Activated CD8-positive, alpha-beta memory T cell treated with anti-CD3 and anti-CD28 coated beads, Interleukin-2, amount 10 ng/mL, durations not matched to agents 7 days and 5 days (primary cell): ENCODE results near the gene SMG6. TPM values are rescaled to one million over a fixed set of nuclear protein-coding genes. Genes with fewer than 3 reads are reported as not detected.

Experiments
- ATAC-seq: fragments of 150-1000 bp; cut with Tn5 transposase; one replicate; pipeline ENCODE4 v1.10.0; 2021; ENCODE audit warnings: moderate library complexity
- CTCF ChIA-PET: fragments of 350-600 bp; sonication (Branson Sonifier 250); formaldehyde crosslinking; loops from one replicate; lab custom pipeline; 2021; ENCODE audit warnings: antibody characterized with exemption; lab: Charles Lee
- DNase-seq: peaks from one replicate; pipeline ENCODE4 v3.0.0-alpha.2; 2020
- H3K27ac Mint-ChIP-seq: one replicate; pipeline ENCODE4 v1.8.0; 2021; ENCODE audit warnings: mild to moderate bottlenecking, mixed read lengths
- H3K27me3 Mint-ChIP-seq: one replicate; pipeline ENCODE4 v1.8.0; 2021; ENCODE audit warnings: mixed read lengths
- H3K36me3 Mint-ChIP-seq: one replicate; pipeline ENCODE4 v1.8.0; 2021; ENCODE audit warnings: mild to moderate bottlenecking, mixed read lengths
- H3K4me1 Mint-ChIP-seq: one replicate; pipeline ENCODE4 v1.8.0; 2021; ENCODE audit warnings: mixed read lengths
- H3K4me3 Mint-ChIP-seq: one replicate; pipeline ENCODE4 v1.8.0; 2021; ENCODE audit warnings: mild to moderate bottlenecking, moderate library complexity, mixed read lengths
- H3K9me3 Mint-ChIP-seq: one replicate; pipeline ENCODE4 v1.8.0; 2022; ENCODE audit warnings: low read depth, mixed read lengths
- total RNA-seq, 2 experiments: library from RNA; stranded (reverse); gene quantifications; one replicate each; pipeline ENCODE4 v1.2.3, GENCODE V29; 2021

Gene SMG6
- total RNA-seq, result 10 to 100 TPM; 46.7 to 60.9 TPM

DNA sequence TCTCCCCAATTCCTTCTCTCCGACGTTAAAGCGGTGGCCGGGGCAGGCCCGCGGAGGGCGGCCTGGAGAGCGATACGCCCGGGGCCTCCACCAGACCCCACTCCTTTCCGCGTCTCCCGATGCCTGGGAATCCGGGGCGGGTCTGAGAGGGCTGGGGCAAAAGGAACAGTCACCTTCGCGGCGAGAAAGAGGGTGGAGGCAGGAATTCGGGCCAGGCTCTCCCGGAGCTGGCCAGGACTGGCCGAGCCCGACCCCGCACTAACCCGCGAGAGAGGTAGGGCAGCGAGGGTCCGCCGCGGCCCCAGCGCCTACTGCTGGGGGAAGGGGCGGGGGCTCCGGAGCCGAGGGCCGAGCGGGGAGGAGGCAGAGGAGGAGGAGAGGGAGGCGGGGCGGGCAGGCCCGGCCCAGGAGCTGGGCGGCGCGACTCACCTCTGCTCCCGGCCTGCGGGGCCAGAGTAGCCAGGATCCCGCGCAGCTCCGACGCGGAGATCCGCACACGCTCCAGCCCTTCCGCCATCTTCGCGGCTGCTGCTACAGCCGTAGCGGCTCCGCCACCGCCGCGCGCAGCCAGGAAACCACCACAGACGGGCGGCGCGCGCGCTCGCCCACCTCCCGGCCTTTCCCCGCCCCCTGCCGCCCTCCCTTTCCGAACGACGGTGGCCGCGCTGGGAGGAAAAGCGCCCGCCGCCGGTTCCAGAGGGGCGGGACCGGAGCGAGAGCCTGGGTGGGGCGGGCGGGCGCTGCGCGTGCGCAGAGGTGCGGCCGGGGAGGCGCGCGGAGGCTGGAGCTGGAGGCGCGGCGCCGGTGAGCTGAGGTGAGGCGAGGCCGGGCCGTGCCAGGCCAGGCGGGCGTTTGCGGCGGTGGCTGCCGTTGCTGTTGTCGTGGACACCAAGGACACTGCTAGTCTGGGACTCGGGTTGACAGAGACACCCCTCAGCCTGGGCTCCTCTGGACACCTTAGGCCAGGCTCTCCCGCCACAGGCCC is at the start of gene SMG6, which contains the start of gene SRR:
SMG6 (minus strand) TSS at position 582 of the 985 bp plus-strand sequence; CDS start at position 517, 65 bp downstream.
SRR (plus strand) TSS at position 747 of the 985 bp plus-strand sequence. CDS start 11,611 bp downstream, outside the sequence.
- ATAC-seq (peak; percentile 90), DNase-seq (peak; percentile 96)
- peaks cover 42% of the 10 kb centered on the region for H3K4me1 Mint-ChIP-seq
- no peaks in the 10 kb centered on the region for H3K9me3 Mint-ChIP-seq
- H3K27me3 Mint-ChIP-seq, result no peaks in the 10 kb centered on the region
- peak within 1 kb of the TSS; percentile 89 for H3K4me3 Mint-ChIP-seq
- H3K36me3 Mint-ChIP-seq, result peaks cover 37% of the 10 kb centered on the region
- CTCF ChIA-PET, result interaction anchor here (0.6 to 2.1 kb wide), 13 partner anchors 22 to 250 kb away, joined by 3 to 8 read pairs (median 4); partner anchors contain the start of genes HIC1, SGSM2 and TSR1
- H3K27ac Mint-ChIP-seq, result peak within 1 kb of the TSS; percentile 75

DNA sequence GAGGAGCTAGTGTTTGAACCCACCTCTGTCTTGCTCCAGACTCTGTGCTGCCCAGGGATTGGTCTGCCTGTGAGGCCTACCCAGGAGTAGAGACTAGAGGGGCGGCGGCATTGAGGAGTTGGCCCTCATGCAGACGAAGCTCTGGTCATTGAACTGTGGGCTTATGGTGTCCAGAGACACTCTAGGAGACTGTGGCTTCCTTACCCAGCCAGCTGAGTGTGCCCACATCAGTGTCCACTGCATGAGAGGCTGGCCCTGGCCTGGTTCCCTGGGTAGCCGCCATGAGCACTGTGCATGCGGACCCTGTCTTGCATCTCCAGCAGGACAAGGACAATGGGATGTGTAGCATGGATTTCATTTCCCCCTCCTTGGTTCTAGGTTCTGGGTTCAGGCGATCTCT is 47.7 kb upstream of the SMG6 start:
- peaks cover 2% of the 10 kb centered on the region for H3K36me3 Mint-ChIP-seq
- no peak for DNase-seq
- peaks cover 15% of the 10 kb centered on the region for H3K4me1 Mint-ChIP-seq
- no peak overlapping the region for H3K27ac Mint-ChIP-seq
- H3K4me3 Mint-ChIP-seq, result no peak overlapping the region
- no peak for ATAC-seq
- CTCF ChIA-PET, result interaction anchor here (4.8 kb wide), 1 partner anchor 13 kb away, joined by 64 read pairs; the partner anchor contains the start of genes SGSM2 and TSR1
- no peaks in the 10 kb centered on the region for H3K9me3 Mint-ChIP-seq
- H3K27me3 Mint-ChIP-seq, result no peaks in the 10 kb centered on the region

DNA sequence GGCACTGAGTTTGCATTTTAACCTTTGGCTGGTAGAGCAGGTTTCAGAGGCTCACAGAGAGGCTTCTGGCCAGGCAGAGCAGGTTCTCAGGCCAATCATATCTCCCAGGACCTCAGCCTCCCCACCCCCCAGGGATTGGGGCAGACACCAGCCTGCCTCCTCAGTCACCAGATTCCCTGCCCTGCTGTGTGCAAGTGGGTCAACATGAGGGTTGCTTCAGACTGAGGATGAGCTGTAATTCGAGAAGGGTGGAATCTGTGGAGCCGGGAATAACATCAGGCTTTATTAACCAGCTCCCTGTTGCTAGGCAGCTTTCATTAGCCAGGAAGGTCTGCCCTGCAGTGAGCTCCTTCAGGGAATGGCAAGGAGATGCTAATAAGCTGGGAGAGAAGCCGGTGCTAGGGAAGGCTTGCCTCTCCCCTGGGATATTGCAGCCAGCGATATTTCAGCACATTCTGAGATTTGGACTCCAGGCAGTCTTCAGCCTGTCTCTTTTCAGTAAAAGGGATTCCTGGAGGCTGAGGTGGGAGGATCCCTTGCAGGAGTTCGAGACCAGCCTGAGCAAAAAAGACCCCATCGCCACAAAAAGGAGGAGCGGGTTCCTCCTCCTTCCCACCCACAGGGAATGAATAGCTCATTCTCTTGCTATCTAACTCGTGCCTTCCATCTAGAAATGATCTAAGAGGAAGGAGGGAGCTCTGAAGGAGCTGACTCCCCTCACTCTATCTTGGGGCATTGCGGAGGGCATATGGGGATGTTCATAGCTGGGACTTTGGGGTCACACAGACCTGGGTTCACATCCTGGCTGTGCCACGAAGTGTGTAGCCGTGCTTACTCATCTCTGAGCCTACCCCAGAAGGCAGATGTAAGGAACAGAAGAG is 44.5 kb upstream of the SMG6 start:
- no peak overlapping the region for H3K27ac Mint-ChIP-seq
- DNase-seq (no peak), ATAC-seq (no peak)
- H3K36me3 Mint-ChIP-seq, result peaks cover 5% of the 10 kb centered on the region
- H3K27me3 Mint-ChIP-seq, result no peaks in the 10 kb centered on the region
- no peak overlapping the region for H3K4me3 Mint-ChIP-seq
- H3K4me1 Mint-ChIP-seq, result peaks cover 8% of the 10 kb centered on the region
- H3K9me3 Mint-ChIP-seq, result no peaks in the 10 kb centered on the region
- CTCF ChIA-PET, result interaction anchor here (0.8 to 2.2 kb wide), 3 partner anchors 8 to 68 kb away, joined by 3 to 6 read pairs (median 4); no protein-coding TSS in a partner anchor

DNA sequence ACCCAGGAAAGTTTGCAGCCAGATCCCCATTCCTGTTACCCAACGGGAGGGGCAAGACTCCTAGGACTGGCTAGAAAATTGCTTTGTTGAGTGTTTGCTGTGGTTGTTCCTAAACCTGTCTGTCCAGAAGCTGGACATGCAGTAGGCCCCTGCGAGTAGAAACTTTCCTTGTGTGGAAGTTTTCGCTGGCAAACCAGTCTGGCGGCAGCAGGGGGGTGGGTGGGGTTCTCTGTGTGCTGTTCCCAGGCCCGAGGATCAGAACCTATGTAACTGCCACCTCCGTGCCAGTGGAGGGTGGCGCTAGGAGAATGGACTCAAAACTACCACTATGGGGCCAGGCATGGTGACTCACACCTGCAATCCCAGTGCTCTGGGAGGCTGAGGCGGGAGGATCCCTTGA is 42.9 kb upstream of the SMG6 start:
- DNase-seq (no peak), ATAC-seq (no peak)
- no peaks in the 10 kb centered on the region for H3K9me3 Mint-ChIP-seq
- no peak overlapping the region for H3K27ac Mint-ChIP-seq
- no peak overlapping the region for H3K4me3 Mint-ChIP-seq
- peaks cover 11% of the 10 kb centered on the region for H3K4me1 Mint-ChIP-seq
- peaks cover 8% of the 10 kb centered on the region for H3K36me3 Mint-ChIP-seq
- CTCF ChIA-PET, result interaction anchor here (2.2 kb wide), 1 partner anchor 10 kb away, joined by 12 read pairs; the partner anchor contains the start of genes SGSM2 and TSR1
- H3K27me3 Mint-ChIP-seq, result no peaks in the 10 kb centered on the region

DNA sequence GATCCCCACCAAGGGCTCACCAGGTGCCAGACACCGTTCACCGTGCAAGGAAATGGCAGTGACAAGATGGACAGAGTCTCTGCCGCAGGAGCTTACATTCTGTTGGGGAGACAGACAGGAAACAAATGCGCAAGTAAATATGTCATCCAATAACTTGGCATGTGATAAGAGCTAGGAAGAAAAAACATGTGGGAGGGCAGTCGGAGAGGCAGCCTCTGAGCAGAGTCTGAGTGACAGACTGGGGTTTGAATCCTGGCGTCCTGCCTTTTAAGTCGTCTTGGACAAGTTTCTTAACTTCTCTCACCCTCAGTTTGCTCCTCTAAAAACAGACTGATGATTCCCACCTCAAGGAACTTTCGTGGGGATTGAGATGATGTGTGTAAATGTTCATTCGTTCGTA is 40.9 kb upstream of the SMG6 start:
- Mint-ChIP-seq H3K4me1 (peaks cover 14% of the 10 kb centered on the region), H3K27me3 (no peaks in the 10 kb centered on the region), H3K36me3 (peaks cover 8% of the 10 kb centered on the region), H3K4me3 (no peak overlapping the region), H3K27ac (no peak overlapping the region), H3K9me3 (no peaks in the 10 kb centered on the region)
- DNase-seq (no peak), ATAC-seq (no peak)
- CTCF ChIA-PET, result no interaction called here

DNA sequence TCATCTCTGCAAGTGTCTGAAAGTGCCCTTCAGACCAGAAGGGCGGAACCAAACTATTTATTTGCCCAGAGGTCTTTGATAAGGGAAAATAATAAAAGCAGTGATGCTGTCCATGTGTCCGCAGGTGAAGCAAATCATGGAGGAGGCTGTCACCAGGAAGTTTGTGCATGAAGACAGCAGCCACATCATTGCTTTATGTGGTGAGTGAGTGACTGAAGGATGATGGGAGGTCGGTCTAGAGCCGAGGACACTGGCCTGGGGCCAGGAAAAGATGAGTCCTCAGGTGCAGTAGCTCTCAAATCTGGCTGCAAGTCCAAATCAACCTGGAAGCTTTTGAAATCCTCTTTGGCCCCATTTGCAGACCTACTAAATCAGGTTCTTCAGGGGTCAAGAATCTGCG is 39.8 kb upstream of the SMG6 start:
- Mint-ChIP-seq H3K36me3 (peaks cover 6% of the 10 kb centered on the region), H3K4me3 (no peak overlapping the region), H3K27ac (no peak overlapping the region), H3K4me1 (peaks cover 15% of the 10 kb centered on the region), H3K9me3 (no peaks in the 10 kb centered on the region), H3K27me3 (no peaks in the 10 kb centered on the region)
- peak; percentile 58 for DNase-seq
- ATAC-seq, result peak; percentile 42
- CTCF ChIA-PET, result no interaction called here

DNA sequence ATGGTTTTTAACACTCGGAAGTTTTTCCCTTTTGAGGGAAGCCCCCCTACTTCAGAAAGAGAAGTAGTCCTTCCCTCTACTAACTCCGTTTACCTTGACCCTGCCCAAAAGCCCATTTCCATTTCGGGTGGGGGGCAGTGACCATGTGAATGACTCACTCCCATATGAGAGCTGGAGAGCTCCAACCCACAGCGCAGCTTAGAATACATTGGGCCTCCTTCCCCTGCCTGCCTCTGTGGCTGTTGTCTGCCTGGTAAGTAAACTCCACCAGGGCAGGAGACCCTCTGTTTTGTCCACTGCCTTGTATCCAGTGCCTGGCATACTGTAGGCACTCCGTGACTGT is 34.7 kb upstream of the SMG6 start:
- Mint-ChIP-seq H3K36me3 (peaks cover 10% of the 10 kb centered on the region), H3K27ac (peak overlapping the region; percentile 71), H3K4me3 (peak overlapping the region; percentile 100), H3K27me3 (no peaks in the 10 kb centered on the region), H3K4me1 (peaks cover 28% of the 10 kb centered on the region), H3K9me3 (no peaks in the 10 kb centered on the region)
- CTCF ChIA-PET, result interaction anchor here (1.1 to 7.3 kb wide), 5 partner anchors 14 to 283 kb away, joined by 4 to 64 read pairs (median 6); partner anchors contain the start of gene HIC1
- DNase-seq (no peak), ATAC-seq (no peak)

DNA sequence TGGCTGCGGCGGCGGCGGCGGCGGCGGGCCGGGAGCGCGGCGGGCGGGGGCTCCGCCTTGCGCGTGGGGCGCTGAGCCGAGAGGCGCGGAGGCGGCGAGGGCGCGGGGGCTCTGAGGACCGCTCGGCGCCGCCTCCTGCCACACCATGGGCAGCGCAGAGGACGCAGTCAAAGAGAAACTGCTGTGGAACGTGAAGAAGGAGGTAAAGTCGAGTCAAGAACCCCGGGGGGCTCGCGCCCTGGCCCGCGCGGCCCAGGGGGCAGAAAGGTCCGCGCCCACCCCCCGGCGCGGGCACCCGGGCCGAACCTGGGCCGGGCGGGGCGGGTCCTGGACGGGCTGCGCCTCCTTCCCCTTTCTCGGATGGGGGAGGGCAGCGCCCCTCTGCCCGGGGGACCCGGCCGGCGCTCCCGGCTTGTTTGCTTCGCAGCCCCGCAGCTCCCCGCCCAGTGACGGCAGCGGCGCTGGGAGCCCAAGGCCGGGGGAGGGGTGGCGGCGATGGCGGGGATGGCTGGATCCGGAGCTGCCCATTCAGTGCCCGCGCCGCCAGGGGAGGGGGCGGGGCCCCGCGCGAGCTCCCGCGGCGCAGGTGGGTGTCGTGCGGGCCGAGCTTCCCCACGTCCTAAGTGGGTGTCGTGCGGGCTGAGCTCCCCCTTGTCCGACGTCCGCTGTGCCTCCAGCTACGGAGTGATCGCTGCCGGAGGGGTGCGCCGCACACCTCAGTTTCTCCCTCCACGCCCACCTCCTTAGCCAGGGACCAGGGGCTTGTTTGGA is 34.1 kb upstream of the SMG6 start:
- CTCF ChIA-PET, result interaction anchor here (1.1 to 7.3 kb wide), 7 partner anchors 8 to 283 kb away, joined by 3 to 64 read pairs (median 6); partner anchors contain the start of gene HIC1
- ATAC-seq (peak; percentile 46), DNase-seq (peak; percentile 69)
- Mint-ChIP-seq H3K4me1 (peaks cover 24% of the 10 kb centered on the region), H3K27me3 (no peaks in the 10 kb centered on the region), H3K36me3 (peaks cover 10% of the 10 kb centered on the region), H3K4me3 (peak overlapping the region; percentile 100), H3K9me3 (no peaks in the 10 kb centered on the region), H3K27ac (peak overlapping the region; percentile 71)

DNA sequence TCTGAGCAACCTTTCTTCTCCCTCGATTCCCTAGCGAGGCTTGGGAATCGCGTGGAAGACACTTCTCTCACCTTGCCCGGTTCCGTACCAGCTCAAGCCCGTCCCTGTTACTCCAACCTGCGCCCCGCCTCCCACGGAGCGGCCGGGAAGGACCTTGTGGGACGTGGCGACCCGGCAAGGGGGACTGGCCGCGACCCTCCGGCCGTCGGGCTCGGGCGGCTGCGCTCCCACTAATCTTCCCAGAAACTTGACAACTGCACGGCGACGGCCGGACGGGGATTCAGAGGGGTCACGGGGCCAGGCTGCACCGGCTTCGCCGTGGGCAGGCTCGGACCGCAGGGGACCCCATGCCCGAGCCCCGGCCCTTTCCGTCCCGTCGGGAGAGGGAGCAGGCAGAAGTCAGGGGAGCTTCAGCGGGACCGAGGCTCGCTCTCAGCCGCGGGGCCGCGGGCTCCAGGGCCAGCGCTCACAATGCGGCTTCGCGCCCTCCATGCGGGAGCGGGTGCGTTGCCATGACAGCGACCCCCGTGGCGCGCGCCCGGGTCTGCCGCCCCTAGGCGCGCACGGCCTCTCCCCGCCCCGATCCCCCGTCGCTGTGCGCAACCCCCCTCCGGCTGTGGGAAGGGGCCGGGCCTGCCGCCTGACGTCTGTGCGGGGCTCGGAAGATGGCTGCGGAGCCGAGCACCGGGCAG is 33.4 kb upstream of the SMG6 start, which contains the start of gene SGSM2:
SGSM2 (plus strand) TSS at position 650 of the 692 bp plus-strand sequence. CDS start 188 bp downstream, outside the sequence.
- Mint-ChIP-seq H3K9me3 (no peaks in the 10 kb centered on the region), H3K27ac (peak within 1 kb of the TSS; percentile 93), H3K36me3 (peaks cover 10% of the 10 kb centered on the region), H3K27me3 (no peaks in the 10 kb centered on the region), H3K4me3 (peak within 1 kb of the TSS; percentile 100), H3K4me1 (peaks cover 24% of the 10 kb centered on the region)
- DNase-seq (peak; percentile 79), ATAC-seq (peak; percentile 59)
- CTCF ChIA-PET, result interaction anchor here (1.0 to 7.3 kb wide), 17 partner anchors 9 to 284 kb away, joined by 3 to 64 read pairs (median 6); partner anchors contain the start of genes HIC1, SMG6 and SRR

DNA sequence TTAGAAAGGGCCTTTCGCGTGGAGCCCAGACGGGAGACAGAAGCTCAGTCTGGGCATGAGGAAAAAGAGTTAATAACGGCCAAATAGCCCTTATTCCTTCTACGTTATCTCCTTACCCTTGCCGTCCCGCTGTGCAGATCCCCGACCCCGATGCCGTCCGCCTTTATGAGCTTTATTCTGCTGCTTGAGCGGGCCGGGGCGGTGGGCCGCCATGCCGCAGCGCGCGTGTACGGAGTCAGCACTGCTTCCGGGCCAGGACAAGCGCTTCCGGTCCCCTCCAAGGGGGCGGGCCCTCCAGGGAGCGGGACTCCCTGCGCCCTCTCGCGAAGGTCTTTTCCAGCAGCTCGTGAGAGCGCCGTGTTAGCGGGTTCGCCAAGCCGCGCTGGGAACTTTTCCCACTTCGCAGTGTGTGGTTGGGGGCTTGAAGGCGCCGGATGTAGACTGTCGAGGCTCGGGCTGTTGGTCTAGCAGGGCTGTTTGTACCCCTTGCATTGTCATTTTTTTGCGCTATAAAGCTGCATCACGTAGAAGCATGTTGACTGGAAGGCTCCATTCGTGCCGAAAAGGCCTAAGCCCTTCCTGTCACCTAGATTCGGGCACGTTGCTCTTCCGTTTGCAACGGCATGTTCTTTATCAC is 32.7 kb upstream of the SMG6 start, which contains the start of gene TSR1:
TSR1 (minus strand) TSS at position 243 of the 637 bp plus-strand sequence; CDS start at position 213, 30 bp downstream.
- peaks cover 21% of the 10 kb centered on the region for H3K4me1 Mint-ChIP-seq
- peak; percentile 94 for DNase-seq
- peaks cover 7% of the 10 kb centered on the region for H3K36me3 Mint-ChIP-seq
- H3K9me3 Mint-ChIP-seq, result no peaks in the 10 kb centered on the region
- peak within 1 kb of the TSS; percentile 93 for H3K27ac Mint-ChIP-seq
- no peaks in the 10 kb centered on the region for H3K27me3 Mint-ChIP-seq
- ATAC-seq, result peak; percentile 91
- H3K4me3 Mint-ChIP-seq, result peak within 1 kb of the TSS; percentile 100
- CTCF ChIA-PET, result interaction anchor here (0.9 to 7.3 kb wide), 21 partner anchors 10 to 284 kb away, joined by 3 to 64 read pairs (median 5); partner anchors contain the start of genes HIC1, SMG6 and SRR

DNA sequence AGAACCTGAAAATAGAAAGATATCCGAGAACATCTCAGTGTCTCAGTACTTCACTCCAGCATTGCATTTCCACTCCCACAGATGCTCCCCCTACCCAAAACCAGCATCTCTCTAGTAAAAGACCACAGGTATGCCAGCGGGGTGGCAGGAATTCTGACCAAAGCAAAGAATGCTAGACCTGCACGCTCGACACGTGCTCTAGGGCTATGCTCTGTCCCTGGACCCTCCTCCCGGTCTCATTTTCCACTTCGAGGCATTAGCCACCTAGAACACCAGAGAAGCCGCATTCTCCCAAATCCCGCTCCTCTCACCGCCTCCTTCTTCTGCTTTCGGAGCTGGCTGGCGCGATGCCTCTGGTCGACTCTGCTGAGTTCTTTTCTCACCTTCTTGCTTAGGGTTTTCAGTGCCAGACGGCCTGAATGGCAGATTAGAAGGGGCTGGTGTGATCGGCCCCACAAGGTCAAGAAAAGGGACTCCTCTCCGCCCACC is 32.2 kb upstream of the SMG6 start:
- DNase-seq (no peak), ATAC-seq (no peak)
- Mint-ChIP-seq H3K27ac (peak overlapping the region; percentile 93), H3K36me3 (peaks cover 7% of the 10 kb centered on the region), H3K27me3 (no peaks in the 10 kb centered on the region), H3K4me3 (peak overlapping the region; percentile 100), H3K9me3 (no peaks in the 10 kb centered on the region), H3K4me1 (peaks cover 21% of the 10 kb centered on the region)
- CTCF ChIA-PET, result interaction anchor here (0.8 to 7.3 kb wide), 20 partner anchors 10 to 284 kb away, joined by 3 to 64 read pairs (median 5); partner anchors contain the start of genes HIC1, SMG6 and SRR
